ENCODE data around the gene ZNF784.

The ZNF784 gene

GRCh38 chr19:55602104-55603001, 22.0 kb downstream of the ZNF784 start:
- DNase-seq (ENCODE audit: low read depth) = no peak

- DNase-seq (ENCODE audit: low read depth) = no peak
Measured at GRCh38 chr19:55601084-55601483, 23.3 kb downstream of the ZNF784 start.

GRCh38 chr19:55600662-55601028, 23.7 kb downstream of the ZNF784 start:
- no peak for DNase-seq (ENCODE audit: low read depth)

- DNase-seq (ENCODE audit: low read depth) = peak; percentile 91
Measured at GRCh38 chr19:55599842-55600661, 24.3 kb downstream of the ZNF784 start, which contains the start of gene ZNF524. Gene ZNF524 (plus strand): TSS chr19:55600288. CDS start chr19:55602113, 1,825 bp downstream.

- peak; percentile 99 for DNase-seq (ENCODE audit: low read depth)
Measured at GRCh38 chr19:55599468-55599841, 24.9 kb downstream of the ZNF784 start, which contains the start of gene FIZ1. Gene FIZ1 (minus strand): TSS chr19:55599517. CDS start chr19:55597865, 1,652 bp downstream.

- DNase-seq (ENCODE audit: low read depth) = peak; percentile 97
Measured at GRCh38 chr19:55598719-55599467, 25.5 kb downstream of the ZNF784 start.

GRCh38 chr19:55598034-55598433, 26.3 kb downstream of the ZNF784 start:
- no peak for DNase-seq (ENCODE audit: low read depth)

- no peak for DNase-seq (ENCODE audit: low read depth)
Measured at GRCh38 chr19:55597501-55597921, 26.9 kb downstream of the ZNF784 start.

GRCh38 chr19:55596304-55596703, 28.1 kb downstream of the ZNF784 start:
- no peak for DNase-seq (ENCODE audit: low read depth)

GRCh38 chr19:55594996-55595545, 29.3 kb downstream of the ZNF784 start:
- DNase-seq (ENCODE audit: low read depth) = no peak

- DNase-seq (ENCODE audit: low read depth) = no peak
Measured at GRCh38 chr19:55593096-55593772, 31.1 kb downstream of the ZNF784 start.

- no peak for DNase-seq (ENCODE audit: low read depth)
Measured at GRCh38 chr19:55592391-55593090, 31.8 kb downstream of the ZNF784 start.

- DNase-seq (ENCODE audit: low read depth) = no peak
Measured at GRCh38 chr19:55591555-55591954, 32.8 kb downstream of the ZNF784 start.

GRCh38 chr19:55590617-55591016, 33.7 kb downstream of the ZNF784 start:
- peak; percentile 29 for DNase-seq (ENCODE audit: low read depth)

GRCh38 chr19:55590109-55590508, 34.3 kb downstream of the ZNF784 start:
- no peak for DNase-seq (ENCODE audit: low read depth)

GRCh38 chr19:55588738-55589137, 35.6 kb downstream of the ZNF784 start:
- no peak for DNase-seq (ENCODE audit: low read depth)

- DNase-seq (ENCODE audit: low read depth) = peak; percentile 89
Measured at GRCh38 chr19:55586976-55587668, 37.2 kb downstream of the ZNF784 start.

- DNase-seq (ENCODE audit: low read depth) = peak; percentile 67
Measured at GRCh38 chr19:55585658-55586339, 38.6 kb downstream of the ZNF784 start.

- DNase-seq (ENCODE audit: low read depth) = no peak
Measured at GRCh38 chr19:55584871-55585270, 39.5 kb downstream of the ZNF784 start.

All from EH (cell line).